Measurements from ENCODE around the gene RGS11. TPM values are rescaled to one million over a fixed set of nuclear protein-coding genes. Genes with fewer than 3 reads are reported as not detected.

Gene RGS11
- total and polyA plus RNA-seq, 10 donors: 0.79 to 5.4 (median 2.2) TPM

GRCh38 chr16:265711-266110 lies 10.0 kb downstream of the RGS11 start:
- WGBS, 5 donors: 74 to 86% (median 78%) methylated on average over 4 to 12 of the region's 12 CpGs

GRCh38 chr16:265002-265529 lies 10.7 kb downstream of the RGS11 start:
- no peaks in the 10 kb centered on the region for H3K27me3 ChIP-seq (replicated peaks in 1 of 7)
- no peak for DNase-seq
- H3K9me3 ChIP-seq: no peaks in the 10 kb centered on the region
- WGBS, 5 donors: 89 to 94% (median 91%) methylated on average over 8 to 14 of the region's 14 CpGs
- peaks cover 0 to 7% (median 0%) of the 10 kb centered on the region in 6 donors for H3K4me1 ChIP-seq
- intact Hi-C loops (cut with DNase I; ENCODE audit: low total_unique reads): no loop called here
- no peak overlapping the region for H3K27ac ChIP-seq
- H3K36me3 ChIP-seq: peaks cover 0 to 57% (median 50%) of the 10 kb centered on the region in 6 donors
- no peak overlapping the region for H3K4me3 ChIP-seq
- no peak for TF ChIP-seq POLR2AphosphoS5 (IDR thresholded peaks at IDR 0.05)
- TF ChIP-seq CTCF (IDR thresholded peaks at IDR 0.05 in 8 of 11, conservative IDR thresholded peaks at IDR 0.05 in 3 of 11): no peak
- TF ChIP-seq POLR2A (IDR thresholded peaks at IDR 0.05): no peak

More at GRCh38 chr16:265711-266110, 10.0 kb downstream of the RGS11 start:
- Histone ChIP-seq H3K4me1 (peaks cover 0 to 7% (median 0%) of the 10 kb centered on the region in 6 donors), H3K9me3 (no peaks in the 10 kb centered on the region), H3K4me3 (no peak overlapping the region), H3K36me3 (peaks cover 0 to 51% (median 43%) of the 10 kb centered on the region in 6 donors), H3K27ac (no peak overlapping the region), H3K27me3 (replicated peaks in 1 of 7) (peaks cover 0 to 6% (median 0%) of the 10 kb centered on the region in 7 donors)
- no peak for TF ChIP-seq POLR2AphosphoS5 (IDR thresholded peaks at IDR 0.05)
- TF ChIP-seq POLR2A (IDR thresholded peaks at IDR 0.05): no peak
- TF ChIP-seq CTCF (IDR thresholded peaks at IDR 0.05 in 8 of 11, conservative IDR thresholded peaks at IDR 0.05 in 3 of 11): no peak
- no peak for DNase-seq
- intact Hi-C loops (cut with DNase I; ENCODE audit: low total_unique reads): no loop called here

GRCh38 chr16:264440-264951 lies 11.2 kb downstream of the RGS11 start:
- Histone ChIP-seq H3K9me3 (no peaks in the 10 kb centered on the region), H3K4me3 (no peak overlapping the region), H3K27me3 (replicated peaks in 1 of 7) (no peaks in the 10 kb centered on the region), H3K4me1 (peaks cover 0 to 7% (median 0%) of the 10 kb centered on the region in 6 donors), H3K36me3 (peaks cover 0 to 63% (median 55%) of the 10 kb centered on the region in 6 donors), H3K27ac (no peak overlapping the region)
- DNase-seq: no peak
- intact Hi-C loops (cut with DNase I; ENCODE audit: low total_unique reads): no loop called here
- WGBS, 5 donors: 91 to 95% (median 92%) methylated on average over 12 to 23 of the region's 23 CpGs
- no peak for TF ChIP-seq CTCF (IDR thresholded peaks at IDR 0.05 in 8 of 11, conservative IDR thresholded peaks at IDR 0.05 in 3 of 11)
- TF ChIP-seq POLR2A (IDR thresholded peaks at IDR 0.05): no peak
- TF ChIP-seq POLR2AphosphoS5 (IDR thresholded peaks at IDR 0.05): no peak

- Histone ChIP-seq H3K27me3 (replicated peaks in 1 of 7) (no peaks in the 10 kb centered on the region), H3K9me3 (no peaks in the 10 kb centered on the region), H3K36me3 (peaks cover 0 to 69% (median 55%) of the 10 kb centered on the region in 6 donors), H3K27ac (no peak overlapping the region), H3K4me1 (peaks cover 0 to 7% (median 0%) of the 10 kb centered on the region in 6 donors), H3K4me3 (no peak overlapping the region)
- no peak for DNase-seq
- no peak for TF ChIP-seq POLR2A (IDR thresholded peaks at IDR 0.05)
- TF ChIP-seq CTCF (IDR thresholded peaks at IDR 0.05 in 8 of 11, conservative IDR thresholded peaks at IDR 0.05 in 3 of 11): no peak
- TF ChIP-seq POLR2AphosphoS5 (IDR thresholded peaks at IDR 0.05): no peak
- 94 to 98% (median 95%) methylated on average over 17 of the region's 17 CpGs for WGBS, 5 donors
- intact Hi-C loops (cut with DNase I; ENCODE audit: low total_unique reads): no loop called here
These were observed 11.8 kb downstream of the RGS11 start for GRCh38 chr16:263944-264343.
